HCT116 (cell line): ENCODE measurements around the gene OLIG3. TPM values are rescaled to one million over a fixed set of nuclear protein-coding genes. Genes with fewer than 3 reads are reported as not detected.

Experiments
- ATAC-seq: fragments of 200-7000 bp; cut with Tn5 transposase; 2 replicates; pipeline ENCODE4 v1.9.1; 2020; ENCODE audit warnings: mild to moderate bottlenecking, moderate library complexity
- BruUV-seq: library from RNA; stranded (reverse); fragments of 400-500 nt; replicated peaks from 2 replicates; lab custom pipeline; 2021; lab: Mats Ljungman, UMichigan
- CTCF ChIA-PET: fragments of 300-600 bp; sonication (Branson Sonifier 250); formaldehyde crosslinking; loops from one replicate; lab custom pipeline; 2021; ENCODE audit warnings: antibody characterized with exemption; lab: Charles Lee
- POLR2A ChIA-PET: fragments of 300-600, 350-600 bp; sonication (Branson Sonifier 250); formaldehyde crosslinking; loops from one replicate; lab custom pipeline; 2021; ENCODE audit warnings: antibody characterized with exemption; lab: Charles Lee
- RAD21 ChIA-PET, 2 experiments: fragments of 300-600 bp; sonication (Branson Sonifier 250); formaldehyde crosslinking; loops; one replicate each; lab custom pipeline; 2023; ENCODE audit warnings: low total read pairs in 2 of 2; ENCODE audit not compliant: uncharacterized antibody in 2 of 2, unreplicated experiment in 2 of 2, low non-redundant PET in 1 of 2; lab: Charles Lee
- DNase-seq: peaks from one replicate; pipeline ENCODE4 v3.0.0-alpha.2; 2010; ENCODE audit warnings: low read depth, low spot score
- H2AFZ ChIP-seq: fragments of 200-600 bp; shearing (Covaris generic), sonication (generic); 2 replicates; pipeline ENCODE4 v1.6.1; 2017; ENCODE audit warnings: low read depth, mixed run types, mixed read lengths, antibody characterized with exemption, low read length; ENCODE audit not compliant: poor library complexity, severe bottlenecking
- H3K27ac ChIP-seq: 2 replicates; pipeline ENCODE4 v1.5.1; 2012; ENCODE audit warnings: low read depth, low read length
- H3K27me3 ChIP-seq: fragments of 200-600 bp; sonication (generic); 2 replicates; pipeline ENCODE4 v1.6.1; 2016; ENCODE audit warnings: mixed run types, low read length, mixed read lengths; ENCODE audit not compliant: insufficient read depth
- H3K36me3 ChIP-seq, 2 experiments: fragments of 200-500 bp in 1 of 2; fragments of 200-600 bp in 1 of 2; sonication (Bioruptor generic) in 1 of 2; sonication (generic) in 1 of 2; 2 replicates each; pipeline versions ENCODE4 v1.5.1 to v1.6.1; 2014 to 2016; ENCODE audit warnings: low read length in 2 of 2, inconsistent platforms in 1 of 2, mixed read lengths in 1 of 2, mixed run types in 1 of 2; ENCODE audit not compliant: insufficient read depth in 2 of 2, control insufficient read depth in 1 of 2
- H3K4me1 ChIP-seq, 2 experiments: fragments of 200-600 bp in 1 of 2; sonication (generic) in 1 of 2; 2 replicates each; pipeline versions ENCODE4 v1.5.1 to v1.6.1; 2012 to 2017; ENCODE audit warnings: low read length in 2 of 2, inconsistent platforms in 1 of 2, mild to moderate bottlenecking in 1 of 2, mixed read lengths in 1 of 2, mixed run types in 1 of 2, moderate library complexity in 1 of 2; ENCODE audit not compliant: insufficient read depth in 2 of 2, control insufficient read depth in 1 of 2
- H3K4me2 ChIP-seq: fragments of 200-600 bp; sonication (generic); 2 replicates; pipeline ENCODE4 v1.6.1; 2017; ENCODE audit warnings: mixed run types, low read length, mixed read lengths
- H3K4me3 ChIP-seq, 2 experiments: fragments of 200-600 bp in 1 of 2; sonication (generic) in 1 of 2; replicated peaks in 1 of 2; 2 replicates each; pipeline ENCODE4 v1.5.1; 2011 to 2016; ENCODE audit warnings: low read length in 2 of 2, control low read depth in 1 of 2, low read depth in 1 of 2, mild to moderate bottlenecking in 1 of 2, mixed read lengths in 1 of 2, mixed run types in 1 of 2
- H3K79me2 ChIP-seq: fragments of 200-600 bp; sonication (generic); 2 replicates; pipeline ENCODE4 v1.6.1; 2017; ENCODE audit warnings: mild to moderate bottlenecking, mixed run types, low read length, moderate library complexity, mixed read lengths; ENCODE audit not compliant: insufficient read depth
- H3K9ac ChIP-seq: fragments of 200-600 bp; sonication (generic); 2 replicates; pipeline ENCODE4 v1.6.1; 2016; ENCODE audit warnings: low read length, mixed read lengths
- H3K9me2 ChIP-seq: fragments of 200-600 bp; sonication (generic), shearing (Covaris generic); 2 replicates; pipeline ENCODE4 v1.6.1; 2017; ENCODE audit warnings: mixed run types, mild to moderate bottlenecking, moderate library complexity; ENCODE audit not compliant: insufficient read depth
- H3K9me3 ChIP-seq, 2 experiments: fragments of 200-500 bp in 1 of 2; fragments of 200-600 bp in 1 of 2; sonication (Bioruptor generic) in 1 of 2; sonication (generic) in 1 of 2; 2 replicates each; pipeline ENCODE4 v1.6.1; 2014 to 2017; ENCODE audit warnings: low read length in 2 of 2, mixed read lengths in 2 of 2, inconsistent platforms in 1 of 2, low read depth in 1 of 2, mild to moderate bottlenecking in 1 of 2, mixed run types in 1 of 2, moderate library complexity in 1 of 2; ENCODE audit not compliant: control insufficient read depth in 1 of 2, insufficient read depth in 1 of 2
- H4K20me1 ChIP-seq: fragments of 200-600 bp; sonication (generic), shearing (Covaris generic); 2 replicates; pipeline ENCODE4 v1.6.1; 2017; ENCODE audit warnings: mixed run types, mild to moderate bottlenecking, moderate library complexity; ENCODE audit not compliant: insufficient read depth
- CBX3 ChIP-seq: IDR thresholded peaks from 2 replicates; pipeline ENCODE4 v1.6.1; 2012; ENCODE audit warnings: low read depth
- CEBPB ChIP-seq: IDR thresholded peaks from 2 replicates; pipeline ENCODE4 v1.6.1; 2012; ENCODE audit warnings: low read depth
- EGR1 ChIP-seq: IDR thresholded peaks from 2 replicates; pipeline ENCODE4 v1.6.1; 2012; ENCODE audit warnings: low read depth
- EZH2 ChIP-seq: fragments of 200-600 bp; sonication (generic); IDR thresholded peaks from 2 replicates; pipeline ENCODE4 v1.6.1; 2017; ENCODE audit warnings: antibody characterized with exemption, mixed run types
- EZH2phosphoT487 ChIP-seq: fragments of 200-600 bp; IDR thresholded peaks from 2 replicates; pipeline ENCODE4 v1.6.1; 2018; ENCODE audit warnings: antibody characterized with exemption, borderline replicate concordance
- JUND ChIP-seq: IDR thresholded peaks from 2 replicates; pipeline ENCODE4 v1.6.1; 2012
- POLR2A ChIP-seq: IDR thresholded peaks from 2 replicates; pipeline ENCODE4 v1.7.0; 2011; ENCODE audit warnings: borderline replicate concordance; ENCODE audit not compliant: insufficient read depth, insufficient read length; ENCODE audit errors: extremely low read depth
- RAD21 ChIP-seq: IDR thresholded peaks from 2 replicates; pipeline ENCODE4 v1.6.1; 2012; ENCODE audit warnings: low read depth, mild to moderate bottlenecking
- SIN3A ChIP-seq: IDR thresholded peaks from 2 replicates; pipeline ENCODE4 v1.6.1; 2012; ENCODE audit warnings: low read depth
- SRF ChIP-seq: IDR thresholded peaks from 2 replicates; pipeline ENCODE4 v1.6.1; 2012; ENCODE audit warnings: low read depth
- TCF7L2 ChIP-seq: IDR thresholded peaks from 2 replicates; pipeline ENCODE4 v1.7.0; 2011; ENCODE audit warnings: borderline replicate concordance, inconsistent platforms; ENCODE audit not compliant: insufficient read depth, insufficient read length; ENCODE audit errors: extremely low read depth
- ZBTB33 ChIP-seq: IDR thresholded peaks from 2 replicates; pipeline ENCODE4 v1.6.1; 2011; ENCODE audit warnings: mild to moderate bottlenecking, low read length, moderate library complexity; ENCODE audit not compliant: insufficient replicate concordance; ENCODE audit errors: extremely low read depth
- ZFX ChIP-seq: fragments of 450-650 bp; IDR thresholded peaks from 2 replicates; pipeline ENCODE4 v1.6.1; 2017
- intact Hi-C: fragments of 100-400 bp; cut with micrococcal nuclease; formaldehyde crosslinking; loops from 2 replicates; pipeline ENCODE4 v1.10.0; 2022
- total RNA-seq: library from RNA; stranded (reverse); gene quantifications from one replicate; pipeline ENCODE4 v1.2.1, GENCODE V29; 2021; ENCODE audit not compliant: unreplicated experiment

OLIG3 gene
- total RNA-seq, 1 experiment from 2014 or later = not detected

- DNase-seq (no peak), ATAC-seq (no peak)
- H4K20me1 ChIP-seq = no peaks in the 10 kb centered on the region
- TF ChIP-seq EGR1 (no peak), ZFX (no peak), POLR2A (no peak), SRF (no peak), EZH2 (no peak), RAD21 (no peak), SIN3A (no peak), CEBPB (no peak), EZH2phosphoT487 (no peak), JUND (no peak), TCF7L2 (no peak), ZBTB33 (no peak), CBX3 (no peak)
- TF ChIP-seq, all 23 proteins: peak for 0
- BruUV-seq = no TSS peak
- no peaks in the 10 kb centered on the region for H3K79me2 ChIP-seq
- no peak overlapping the region for H3K4me3 ChIP-seq
- ChIA-PET POLR2A (no interaction called here), CTCF (no interaction called here), RAD21 (no interaction called here)
- H3K9me3 ChIP-seq = no peaks in the 10 kb centered on the region
- no peak overlapping the region for H3K27ac ChIP-seq
- H3K9ac ChIP-seq = no peak overlapping the region
- no peaks in the 10 kb centered on the region for H3K4me1 ChIP-seq
- H3K27me3 ChIP-seq = 0 out of 2 replicates have a peak, but pooled peaks cover 6% of the 10 kb centered on the region
- H3K9me2 ChIP-seq = no peaks in the 10 kb centered on the region
- H3K4me2 ChIP-seq = no peak overlapping the region
- intact Hi-C loops = no loop called here
- H2AFZ ChIP-seq = no peak overlapping the region
- H3K36me3 ChIP-seq = no peaks in the 10 kb centered on the region
Observed at GRCh38 chr6:137518386-137518983, 24.3 kb upstream of the OLIG3 start.
